NB4 (cell line): Measurements from ENCODE around the gene CDPF1.
A peak's percentile ranks its signal among the peaks of the same experiment; 100 is the strongest.

Experiments
- DNase-seq: peaks from one replicate; pipeline ENCODE4 v3.0.0; 2010; ENCODE audit warnings: low read depth
- H3K4me3 ChIP-seq: one replicate; pipeline ENCODE4 v1.5.1; 2011; ENCODE audit warnings: mild to moderate bottlenecking, low read depth, low read length, moderate library complexity
- MYC ChIP-seq: IDR thresholded peaks from 2 replicates; pipeline ENCODE4 v1.6.1; 2011; ENCODE audit warnings: low read depth, low read length
- POLR2A ChIP-seq: IDR thresholded peaks from 2 replicates; pipeline ENCODE4 v1.6.1; 2011; ENCODE audit warnings: mild to moderate bottlenecking; ENCODE audit not compliant: insufficient read length; ENCODE audit errors: extremely low read depth
- TF ChIP-seq, protein P1 (sequence below): IDR thresholded peaks from one replicate; pipeline ENCODE4 v1.5.1; 2012; ENCODE audit warnings: low read depth, low read length
- TF ChIP-seq, protein P2 (sequence below): IDR thresholded peaks from 2 replicates; pipeline ENCODE4 v1.6.1; 2011; ENCODE audit warnings: low read depth, low read length

Gene CDPF1

DNA sequence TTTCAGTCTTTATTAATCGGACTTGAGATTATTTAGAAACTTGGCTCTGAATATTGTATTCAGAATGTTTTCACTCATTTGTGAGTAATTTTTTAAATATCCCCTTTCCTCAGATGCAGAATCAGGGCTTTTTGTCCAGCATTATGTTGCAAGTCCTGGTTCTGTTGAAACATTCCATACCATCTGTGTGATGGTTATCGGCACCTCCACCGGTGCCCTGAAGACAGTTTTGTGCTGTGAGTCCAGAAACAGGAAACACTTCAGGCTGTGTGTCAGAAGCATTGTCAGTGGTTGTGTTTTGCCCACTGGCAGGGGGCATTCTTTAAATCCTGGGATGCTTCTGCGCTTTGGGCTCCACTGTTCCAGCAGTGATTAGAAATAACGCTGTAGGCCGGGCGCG is 20.4 kb downstream of the CDPF1 start:
- no peak for TF ChIP-seq POLR2A
- TF ChIP-seq, protein P1, sequence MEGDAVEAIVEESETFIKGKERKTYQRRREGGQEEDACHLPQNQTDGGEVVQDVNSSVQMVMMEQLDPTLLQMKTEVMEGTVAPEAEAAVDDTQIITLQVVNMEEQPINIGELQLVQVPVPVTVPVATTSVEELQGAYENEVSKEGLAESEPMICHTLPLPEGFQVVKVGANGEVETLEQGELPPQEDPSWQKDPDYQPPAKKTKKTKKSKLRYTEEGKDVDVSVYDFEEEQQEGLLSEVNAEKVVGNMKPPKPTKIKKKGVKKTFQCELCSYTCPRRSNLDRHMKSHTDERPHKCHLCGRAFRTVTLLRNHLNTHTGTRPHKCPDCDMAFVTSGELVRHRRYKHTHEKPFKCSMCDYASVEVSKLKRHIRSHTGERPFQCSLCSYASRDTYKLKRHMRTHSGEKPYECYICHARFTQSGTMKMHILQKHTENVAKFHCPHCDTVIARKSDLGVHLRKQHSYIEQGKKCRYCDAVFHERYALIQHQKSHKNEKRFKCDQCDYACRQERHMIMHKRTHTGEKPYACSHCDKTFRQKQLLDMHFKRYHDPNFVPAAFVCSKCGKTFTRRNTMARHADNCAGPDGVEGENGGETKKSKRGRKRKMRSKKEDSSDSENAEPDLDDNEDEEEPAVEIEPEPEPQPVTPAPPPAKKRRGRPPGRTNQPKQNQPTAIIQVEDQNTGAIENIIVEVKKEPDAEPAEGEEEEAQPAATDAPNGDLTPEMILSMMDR: no peak
- TF ChIP-seq, protein P2, sequence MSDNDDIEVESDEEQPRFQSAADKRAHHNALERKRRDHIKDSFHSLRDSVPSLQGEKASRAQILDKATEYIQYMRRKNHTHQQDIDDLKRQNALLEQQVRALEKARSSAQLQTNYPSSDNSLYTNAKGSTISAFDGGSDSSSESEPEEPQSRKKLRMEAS: no peak
- TF ChIP-seq MYC: no peak
- no peak overlapping the region for H3K4me3 ChIP-seq
- DNase-seq: no peak

DNA sequence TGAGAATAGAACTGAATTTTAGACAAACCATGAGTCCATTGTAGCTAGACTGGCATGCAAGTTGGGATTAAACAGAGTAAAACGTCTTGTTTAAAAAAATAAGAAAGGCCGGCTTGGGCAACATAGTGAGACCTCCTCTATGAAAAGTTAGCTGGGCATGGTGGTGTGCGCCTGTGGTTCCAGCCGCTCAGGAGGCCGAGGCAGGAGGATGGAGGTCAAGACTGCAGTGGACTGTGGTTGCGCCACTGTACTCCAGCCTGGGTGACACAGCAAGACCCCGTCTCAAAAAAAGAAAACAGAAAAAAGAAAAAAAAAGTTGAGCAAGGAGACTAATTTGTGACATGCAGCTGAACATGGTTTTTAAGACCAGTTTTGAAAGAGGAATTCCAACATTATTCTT is 23.5 kb downstream of the CDPF1 start:
- no peak for DNase-seq
- TF ChIP-seq POLR2A: no peak
- no peak overlapping the region for H3K4me3 ChIP-seq

DNA sequence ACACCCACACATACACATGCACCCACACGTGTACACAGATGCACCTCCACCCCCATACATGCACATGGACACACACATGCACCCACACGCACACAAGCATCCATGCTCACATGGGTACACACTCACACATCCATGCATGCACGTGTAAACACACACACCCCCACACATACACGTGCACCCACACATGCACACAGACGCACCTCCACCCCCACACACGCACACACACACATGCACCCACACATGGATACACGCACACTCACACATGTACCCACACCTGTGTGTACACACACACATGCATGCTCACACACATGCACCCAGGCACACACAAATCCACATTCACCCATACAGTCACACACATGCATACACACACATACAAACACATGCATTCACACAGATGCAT is 24.5 kb downstream of the CDPF1 start:
- DNase-seq: no peak
- H3K4me3 ChIP-seq: no peak overlapping the region
- TF ChIP-seq MYC (no peak), POLR2A (no peak)
- TF ChIP-seq, protein P2: no peak
- TF ChIP-seq, protein P1: no peak

DNA sequence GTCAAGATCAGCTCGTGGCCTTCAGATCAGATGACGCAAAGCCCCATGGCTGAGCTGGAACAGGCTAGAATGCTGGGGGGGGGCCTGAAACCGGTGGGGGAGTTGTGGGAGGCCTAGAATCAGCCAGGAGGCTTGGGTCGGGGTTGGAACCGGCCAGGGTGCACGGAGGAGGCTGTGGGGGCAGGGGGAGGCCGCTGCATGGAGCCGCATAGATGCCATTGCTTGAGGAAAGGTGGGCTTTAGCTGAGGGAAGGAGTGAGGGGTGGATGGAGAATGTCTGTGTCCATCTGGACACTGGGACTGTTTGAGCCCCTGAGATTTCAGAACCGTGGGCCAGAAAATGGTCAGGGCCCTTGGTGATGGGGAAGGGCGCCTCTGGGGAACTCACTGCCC is 25.2 kb downstream of the CDPF1 start:
- DNase-seq: no peak
- TF ChIP-seq, protein P2: no peak
- no peak overlapping the region for H3K4me3 ChIP-seq

DNA sequence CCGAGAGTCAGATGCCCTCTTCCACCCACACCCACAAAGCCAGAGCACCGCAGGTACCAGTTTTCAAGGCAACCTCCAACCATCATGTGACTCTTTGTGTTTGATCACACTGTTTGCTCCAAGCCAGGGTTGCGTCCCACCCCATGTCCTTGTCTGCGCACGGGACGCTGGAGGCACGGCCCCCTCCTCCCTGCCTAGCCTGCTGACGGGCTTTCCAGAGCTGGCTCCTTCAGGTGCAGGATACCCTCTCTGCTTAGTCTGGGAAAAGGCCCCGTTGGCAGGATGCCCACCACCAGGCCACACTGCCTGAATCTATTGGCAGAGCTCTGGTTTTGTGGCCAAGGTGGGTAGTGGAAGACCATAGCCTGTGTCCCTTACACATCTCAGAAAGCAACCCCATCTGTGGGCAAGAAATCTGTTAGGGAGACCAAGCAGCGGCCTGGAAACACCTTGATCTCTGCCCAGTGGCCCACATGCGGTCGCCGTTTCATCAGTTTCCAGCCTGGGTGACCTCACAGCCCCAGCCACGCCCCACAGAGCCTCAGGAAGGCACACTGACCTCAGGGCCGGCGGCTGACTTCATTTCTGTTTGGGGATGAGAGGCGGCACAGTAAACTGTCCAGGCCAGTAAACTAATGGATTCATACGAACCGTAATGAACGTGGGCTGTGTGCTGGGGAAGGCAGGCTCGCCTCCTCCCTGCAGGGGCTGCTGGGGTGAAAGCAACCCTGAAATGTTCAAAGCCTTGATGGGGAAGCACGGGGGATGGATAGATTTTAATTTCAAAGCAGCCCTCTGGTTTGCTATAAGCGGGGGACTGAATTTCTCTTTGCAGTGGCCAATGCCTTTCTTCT is 25.8 kb downstream of the CDPF1 start:
- TF ChIP-seq, protein P2: no peak
- no peak for TF ChIP-seq MYC
- TF ChIP-seq, protein P1: no peak
- no peak for TF ChIP-seq POLR2A
- no peak overlapping the region for H3K4me3 ChIP-seq
- no peak for DNase-seq

DNA sequence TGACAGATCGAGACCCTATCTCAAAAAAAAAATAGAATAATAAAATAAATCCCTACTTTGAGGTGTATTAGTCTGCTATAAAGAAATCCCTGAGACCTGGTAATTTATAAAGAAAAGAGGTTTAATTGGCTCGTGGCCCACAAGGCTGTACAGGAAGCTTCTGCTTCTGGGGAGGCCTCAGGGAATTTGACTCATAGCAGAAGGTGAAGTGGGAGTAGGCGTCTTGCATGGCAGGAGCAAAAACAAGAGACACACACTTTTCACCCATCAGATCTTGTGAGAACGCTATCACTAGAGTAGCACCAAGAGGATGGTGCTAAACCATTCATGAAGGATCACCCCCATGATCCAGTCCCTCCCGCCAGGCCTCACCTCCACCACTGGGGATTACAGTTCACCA is 29.2 kb downstream of the CDPF1 start:
- peak; percentile 60 for DNase-seq
- TF ChIP-seq MYC: no peak
- TF ChIP-seq, protein P2: no peak
- TF ChIP-seq, protein P1: no peak
- no peak for TF ChIP-seq POLR2A
- H3K4me3 ChIP-seq: no peak overlapping the region

DNA sequence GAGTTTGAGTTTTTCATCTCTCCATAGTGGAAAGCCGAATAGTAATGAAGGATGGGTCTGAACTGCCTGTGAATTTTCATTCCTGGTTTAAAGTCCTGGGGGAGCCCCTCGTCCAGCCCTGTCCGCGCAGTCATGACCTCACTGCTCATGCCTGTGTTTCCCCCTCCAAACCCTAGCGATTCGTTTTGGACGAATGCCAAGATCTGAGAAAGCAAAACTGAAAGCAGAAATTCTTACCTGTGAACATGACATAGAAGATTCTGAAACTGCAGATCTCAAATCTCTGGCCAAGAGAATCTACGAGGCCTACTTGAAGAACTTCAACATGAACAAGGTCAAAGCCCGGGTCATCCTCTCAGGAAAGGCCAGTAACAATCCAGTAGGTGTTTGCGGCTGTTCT is 30.5 kb downstream of the CDPF1 start:
- TF ChIP-seq, protein P2: no peak
- no peak for TF ChIP-seq MYC
- no peak overlapping the region for H3K4me3 ChIP-seq
- no peak for DNase-seq
